ENCODE data around the gene TRIM7.

Gene TRIM7

DNA sequence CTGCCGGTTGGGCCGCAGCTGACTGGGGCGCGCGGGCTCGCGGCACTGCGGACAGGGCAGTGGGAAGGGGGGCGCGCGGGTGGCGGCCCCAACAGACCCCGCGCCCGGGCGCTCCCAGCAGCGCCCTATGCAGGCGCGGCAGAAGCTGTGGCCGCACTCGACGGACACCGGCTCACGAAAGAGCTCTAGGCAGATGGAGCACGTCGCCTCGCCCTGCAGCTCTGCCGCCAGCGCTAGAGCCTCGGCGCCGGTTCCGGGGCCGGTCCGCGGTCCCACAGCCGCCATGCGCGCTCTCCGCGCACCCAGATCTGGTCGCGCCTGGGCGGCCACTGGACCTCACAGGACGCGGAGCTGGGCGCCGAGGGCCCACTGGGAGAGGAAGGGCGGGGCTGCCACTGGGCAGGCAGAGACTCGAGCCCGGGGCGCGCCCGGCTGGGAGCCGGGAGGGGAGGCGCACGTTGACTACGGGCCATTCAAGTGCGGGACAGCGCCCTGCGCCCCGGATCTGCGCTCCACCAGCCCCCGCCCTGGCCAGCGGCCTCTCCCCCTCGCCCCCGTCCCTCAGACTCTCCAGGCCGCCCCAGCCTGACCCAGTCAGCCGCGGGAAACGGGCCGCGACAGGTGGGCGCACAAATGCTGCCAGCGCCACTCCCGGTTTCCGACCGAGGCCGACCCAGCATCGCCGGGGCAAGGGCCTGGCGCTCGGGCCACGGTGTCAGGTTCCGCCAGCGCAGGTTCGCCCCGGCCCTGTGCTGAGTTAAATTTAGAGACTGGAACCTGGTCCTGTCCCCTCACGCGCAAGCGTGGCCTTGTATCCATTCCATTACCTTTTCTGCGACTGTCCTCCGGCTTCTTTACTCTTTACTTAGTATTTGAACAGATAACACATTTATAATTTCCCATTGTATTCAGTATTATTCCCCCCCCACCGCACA lies at the start of gene TRIM7:
TRIM7 (minus strand) TSS at position 371 of the 935 bp plus-strand sequence; CDS start at position 285, 86 bp downstream.
- no peak for DNase-seq

DNA sequence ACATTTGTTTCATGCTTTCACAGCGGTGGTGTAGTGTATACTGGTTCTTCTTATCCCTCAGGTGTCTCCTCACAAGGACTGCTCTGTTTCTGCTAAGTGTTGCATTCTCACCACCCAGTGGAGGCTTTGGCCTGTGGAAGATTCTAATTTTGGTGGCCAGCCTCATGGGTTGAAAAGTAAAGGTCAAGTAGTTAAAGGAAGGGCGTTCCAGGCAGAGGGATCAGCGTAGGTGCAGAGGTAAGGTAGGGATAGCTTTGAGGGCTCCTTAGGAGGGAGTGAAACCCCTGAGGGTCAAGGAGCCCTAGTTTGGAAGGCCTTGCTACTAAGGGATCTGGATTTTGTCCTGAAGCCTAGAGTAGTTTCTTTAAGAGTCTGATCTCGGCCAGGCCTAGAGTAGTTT lies 43.3 kb upstream of the TRIM7 start:
- no peak for DNase-seq

DNA sequence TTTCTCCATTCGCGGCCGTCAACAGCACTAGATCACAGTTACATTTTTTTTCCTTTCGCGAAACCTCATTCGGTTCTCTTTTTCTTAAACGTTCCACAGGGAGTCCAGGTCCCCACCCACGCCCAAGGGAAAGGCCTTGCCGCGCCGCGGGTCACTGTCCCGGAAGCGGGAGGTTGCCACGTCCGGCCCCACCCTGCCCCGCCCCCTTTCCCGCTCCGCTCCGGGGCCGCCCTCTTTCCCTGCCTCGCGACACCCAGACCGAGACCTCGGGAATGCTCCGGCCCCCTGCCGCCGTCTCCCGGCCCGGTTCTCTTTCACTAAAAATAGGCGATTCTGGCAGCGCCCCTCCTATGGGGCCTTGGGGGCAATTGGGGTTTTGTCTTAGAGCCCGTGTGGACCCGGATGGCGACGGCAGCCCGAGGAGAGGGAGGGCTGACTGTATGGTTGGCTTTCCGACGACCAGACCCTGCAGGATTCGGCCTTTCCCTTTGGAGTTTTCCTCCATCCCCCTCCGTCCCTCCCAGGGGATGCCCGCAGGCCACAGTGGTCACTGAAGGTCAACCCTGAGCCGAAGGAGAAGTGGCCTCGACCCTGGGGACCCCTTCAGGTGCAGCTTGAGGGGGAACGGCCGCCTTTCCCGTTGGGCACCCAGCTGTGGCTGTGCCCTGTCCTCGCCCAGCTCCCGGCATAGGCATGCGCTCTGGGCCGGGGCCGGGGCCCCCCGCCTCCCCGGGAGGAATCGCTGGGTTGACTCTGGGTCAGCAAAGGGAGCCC lies 41.5 kb upstream of the TRIM7 start:
- DNase-seq: no peak

DNA sequence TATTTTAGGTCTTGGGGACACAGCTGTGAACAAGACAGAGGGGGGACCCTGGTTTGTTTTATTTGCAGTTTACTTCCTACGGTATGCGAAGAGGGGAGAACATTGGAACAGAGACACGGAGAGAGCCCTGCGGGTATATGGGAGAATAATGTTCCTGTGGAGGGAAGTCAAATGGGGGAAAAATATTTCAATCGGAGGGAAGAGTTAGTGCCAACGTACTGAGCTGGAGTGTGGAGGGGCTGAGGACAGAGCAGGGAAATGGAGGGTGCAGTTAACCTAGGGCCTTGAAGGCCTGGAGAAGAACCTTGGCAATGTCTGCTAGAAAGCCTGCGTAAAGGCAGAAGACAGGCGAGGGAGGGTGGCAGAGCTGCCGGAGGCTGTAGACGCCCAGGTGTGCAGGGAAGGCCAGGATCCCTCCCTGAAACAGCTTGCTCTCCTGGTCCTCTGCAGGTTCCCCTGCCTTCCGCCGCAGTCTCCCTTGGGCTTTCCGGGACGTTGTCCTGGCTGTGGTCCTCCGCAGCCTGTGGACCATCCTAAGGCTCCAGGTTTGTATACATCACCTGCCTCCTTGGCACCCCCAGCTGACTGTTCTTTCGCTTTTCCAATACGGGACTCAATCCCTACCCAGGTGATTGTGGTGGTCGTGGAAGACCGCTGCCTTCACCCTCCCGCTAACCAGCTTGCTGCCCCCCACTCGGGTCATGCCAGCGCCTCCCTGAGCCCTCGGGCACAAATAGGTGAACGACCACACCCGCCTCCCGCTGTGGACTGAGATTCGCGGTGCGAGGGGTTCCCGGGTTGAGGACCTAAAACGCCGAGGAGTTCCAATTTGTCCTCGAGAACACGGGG lies 40.7 kb upstream of the TRIM7 start:
- no peak for DNase-seq

DNA sequence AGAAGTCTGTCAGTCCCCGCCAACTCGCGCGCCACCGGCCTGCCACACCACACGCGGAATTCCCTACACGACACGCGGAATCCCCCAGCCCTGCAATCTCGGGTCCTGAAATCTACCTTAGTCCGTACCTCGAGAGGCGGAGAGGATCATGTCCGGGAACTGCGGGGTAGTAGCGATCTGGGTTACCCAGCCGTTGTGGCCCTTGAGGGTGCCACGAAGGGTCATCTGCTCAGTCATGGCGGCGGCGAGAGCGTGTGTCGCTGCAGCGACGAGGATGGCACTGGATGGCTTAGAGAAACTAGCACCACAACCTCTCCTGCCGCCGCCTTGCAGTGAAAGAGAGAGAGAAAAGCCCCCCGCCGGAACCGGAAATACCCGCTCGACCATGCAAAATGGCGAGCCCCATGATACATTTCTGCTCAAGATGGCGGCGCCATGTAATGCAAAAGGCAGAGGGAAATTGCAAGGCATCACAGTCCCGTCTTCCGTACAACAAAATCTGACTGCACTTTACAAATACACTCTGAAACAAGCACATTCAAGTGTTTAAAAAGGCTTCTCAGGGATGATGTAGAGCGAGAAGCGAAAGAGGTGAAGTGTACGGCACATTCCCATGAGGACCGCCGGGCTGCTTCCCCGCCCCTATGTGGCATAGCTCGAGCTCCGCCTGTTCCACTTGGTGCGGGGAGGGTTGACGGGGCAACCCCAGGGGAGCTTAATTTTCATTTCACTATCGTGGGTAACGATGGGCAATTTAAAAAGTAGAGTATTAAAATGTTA lies 38.8 kb upstream of the TRIM7 start, which contains the start of gene RACK1:
RACK1 (minus strand) TSS at position 343 of the 780 bp plus-strand sequence; CDS start at position 237, 106 bp downstream.
- DNase-seq: no peak

DNA sequence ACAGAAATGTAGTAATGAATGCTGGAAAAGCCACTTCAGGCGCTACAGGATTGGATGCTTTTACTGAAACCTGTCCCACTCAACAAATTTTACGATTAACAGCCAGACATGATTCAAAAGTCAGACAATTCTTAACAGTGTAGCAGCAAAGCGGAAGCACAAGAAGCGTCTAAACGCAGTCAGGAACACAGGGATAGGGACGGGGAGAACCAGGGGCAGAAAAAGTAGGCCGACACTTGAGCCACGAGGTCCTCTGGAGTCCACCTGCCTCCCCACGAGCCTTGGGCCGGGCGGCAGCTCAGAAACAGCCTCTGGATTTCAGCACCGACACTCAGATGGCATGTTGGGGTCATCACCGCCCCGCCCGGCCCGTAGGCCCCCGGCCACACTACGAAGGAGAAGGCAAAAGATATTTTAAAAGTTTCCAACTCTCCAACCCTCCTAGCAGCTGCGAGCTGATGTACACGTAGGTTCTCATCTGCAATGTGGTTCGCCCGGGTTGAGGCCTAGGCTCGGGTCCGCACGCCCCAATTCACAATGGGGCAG lies 38.1 kb upstream of the TRIM7 start:
- DNase-seq: no peak

DNA sequence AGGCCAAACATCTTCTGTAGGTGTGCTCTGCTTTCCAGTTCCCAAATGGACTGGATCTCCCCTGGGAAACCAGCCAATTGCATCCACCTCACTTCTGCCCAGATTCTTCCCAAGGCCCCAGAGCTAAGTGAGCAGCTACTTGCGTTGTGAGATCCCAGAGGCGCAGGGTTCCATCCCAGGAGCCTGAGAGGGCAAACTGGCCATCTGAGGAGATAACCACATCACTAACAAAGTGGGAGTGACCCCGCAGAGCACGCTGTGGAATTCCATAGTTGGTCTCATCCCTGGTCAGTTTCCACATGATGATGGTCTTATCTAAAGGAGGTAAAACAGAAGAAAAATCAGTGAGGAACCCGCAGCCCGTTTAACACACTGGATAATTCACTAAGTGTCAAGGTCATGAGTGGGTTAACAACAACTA lies 37.0 kb upstream of the TRIM7 start:
- DNase-seq: no peak

DNA sequence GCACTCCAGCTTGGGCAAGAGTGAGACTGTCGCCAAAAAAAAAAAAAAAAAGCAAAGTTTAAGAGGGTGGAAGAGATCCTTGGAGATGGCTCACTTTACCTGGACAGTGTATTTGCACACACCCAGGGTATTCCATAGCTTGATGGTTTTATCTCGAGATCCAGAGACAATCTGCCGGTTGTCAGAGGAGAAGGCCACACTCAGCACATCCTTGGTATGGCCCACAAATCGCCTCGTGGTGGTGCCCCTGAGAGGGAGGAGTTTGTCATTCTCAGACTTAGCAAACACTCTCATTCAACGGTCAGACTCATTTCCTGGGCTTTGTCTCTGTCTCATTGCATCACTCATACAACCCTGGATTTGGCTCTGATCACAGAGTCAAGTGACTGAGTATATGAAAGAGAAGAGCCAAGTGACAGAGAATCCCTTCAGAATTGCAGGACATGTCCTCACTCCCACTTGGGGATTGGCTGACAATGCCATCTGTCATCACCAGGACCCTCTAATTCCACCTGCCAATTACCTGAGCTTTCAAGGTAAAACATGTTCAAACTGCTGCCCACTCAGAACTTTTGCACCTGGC lies 36.5 kb upstream of the TRIM7 start:
- no peak for DNase-seq

DNA sequence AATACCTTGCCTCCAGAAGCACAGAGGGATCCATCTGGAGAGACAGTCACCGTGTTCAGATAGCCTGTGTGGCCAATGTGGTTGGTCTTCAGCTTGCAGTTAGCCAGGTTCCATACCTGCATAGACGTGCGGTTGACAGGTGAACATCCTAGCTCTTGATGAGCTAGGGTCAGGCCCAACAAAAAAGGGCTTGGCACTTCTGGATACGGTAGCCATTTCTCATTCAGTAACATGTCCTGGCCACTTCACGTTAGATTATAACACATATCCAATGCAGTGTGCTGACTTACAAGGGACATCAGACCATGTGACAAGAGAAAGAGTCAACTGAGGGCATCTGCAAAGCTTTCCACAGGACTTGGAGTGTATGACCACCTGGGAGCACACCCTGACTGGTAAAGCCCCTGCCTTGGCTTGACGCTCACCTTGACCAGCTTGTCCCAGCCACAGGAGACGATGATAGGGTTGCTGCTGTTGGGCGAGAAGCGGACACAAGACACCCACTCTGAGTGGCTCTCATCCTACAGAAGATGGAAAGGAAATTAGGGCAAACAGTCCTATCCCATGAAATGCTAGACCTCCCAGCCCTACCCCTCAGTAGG lies 34.2 kb upstream of the TRIM7 start:
- DNase-seq: no peak

DNA sequence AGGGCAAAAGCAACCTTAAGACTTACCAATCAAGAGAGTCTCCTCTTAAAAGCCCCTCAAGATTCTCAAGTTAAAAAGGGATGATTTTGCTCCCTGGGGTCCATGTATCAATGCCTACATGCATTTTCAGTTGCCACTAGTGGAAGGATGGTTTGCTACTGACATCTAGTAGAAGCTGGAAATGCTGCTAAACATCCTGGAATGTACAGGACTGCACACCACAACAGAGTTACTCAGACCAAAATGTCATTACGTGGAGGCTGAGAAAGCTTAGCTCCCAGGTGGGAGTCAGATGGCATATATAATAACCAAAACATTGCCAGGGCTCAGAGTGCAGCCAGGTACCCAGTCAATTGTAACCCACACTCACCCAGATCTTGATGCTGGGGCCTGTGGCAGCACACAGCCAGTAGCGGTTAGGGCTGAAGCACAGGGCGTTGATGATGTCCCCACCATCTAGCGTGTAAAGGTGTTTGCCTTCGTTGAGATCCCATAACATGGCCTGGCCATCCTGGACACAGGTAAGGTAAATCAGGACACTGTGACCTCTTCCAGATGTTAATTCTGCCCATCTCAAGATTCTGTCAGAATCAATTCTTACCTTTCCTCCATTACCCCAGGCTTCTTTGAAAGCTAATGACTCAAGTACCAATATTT lies 32.9 kb upstream of the TRIM7 start:
- no peak for DNase-seq

DNA sequence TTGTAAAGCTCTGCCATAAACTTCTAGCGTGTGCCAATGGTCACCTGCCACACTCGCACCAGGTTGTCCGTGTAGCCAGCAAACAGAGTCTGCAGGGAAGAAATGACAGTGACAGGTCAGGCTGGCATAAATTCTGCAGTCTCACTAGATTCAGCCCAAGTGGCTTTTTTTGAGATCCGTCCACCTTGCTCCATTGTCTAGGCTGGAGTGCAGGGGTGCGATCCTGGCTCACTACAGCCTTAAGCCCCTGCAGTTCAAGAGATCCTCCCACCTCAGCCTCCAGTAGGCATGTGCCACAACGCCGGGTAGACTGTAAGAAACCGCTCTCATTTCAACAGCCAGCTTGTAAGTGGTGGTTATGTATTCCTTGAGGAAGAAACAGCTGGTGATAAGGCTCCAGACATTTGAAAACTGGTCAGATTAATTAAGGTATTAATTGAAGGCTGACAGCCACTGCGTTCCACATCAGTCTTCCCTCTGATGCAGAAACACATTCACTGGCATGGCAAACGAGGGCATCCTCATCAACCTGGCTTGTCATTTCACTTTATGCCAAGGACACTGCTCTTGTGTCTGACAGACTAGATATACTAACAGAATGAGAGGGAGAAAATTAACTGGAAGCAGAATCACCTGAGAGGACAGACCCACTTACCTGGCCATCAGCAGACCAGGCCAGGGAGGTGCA lies 32.1 kb upstream of the TRIM7 start:
- DNase-seq: no peak

DNA sequence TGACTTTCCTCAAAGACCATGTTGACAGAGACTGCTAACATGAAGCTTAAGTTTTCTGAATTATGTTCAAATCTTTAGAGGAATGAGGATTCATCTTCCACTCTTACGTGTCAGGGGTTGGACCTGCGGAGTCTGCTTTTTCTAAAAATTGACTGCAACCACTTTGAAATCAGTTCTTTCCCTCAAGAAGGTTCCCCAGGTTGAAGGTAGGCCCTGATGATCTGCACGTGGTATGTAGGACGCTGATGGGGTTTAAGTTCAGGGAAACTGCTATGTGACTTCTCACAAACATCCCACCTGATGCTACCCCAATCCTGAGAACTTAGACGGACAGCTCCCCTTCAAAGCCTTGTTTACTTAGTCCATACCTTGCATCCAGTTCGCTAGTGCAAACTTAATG lies 31.5 kb upstream of the TRIM7 start:
- DNase-seq: no peak

DNA sequence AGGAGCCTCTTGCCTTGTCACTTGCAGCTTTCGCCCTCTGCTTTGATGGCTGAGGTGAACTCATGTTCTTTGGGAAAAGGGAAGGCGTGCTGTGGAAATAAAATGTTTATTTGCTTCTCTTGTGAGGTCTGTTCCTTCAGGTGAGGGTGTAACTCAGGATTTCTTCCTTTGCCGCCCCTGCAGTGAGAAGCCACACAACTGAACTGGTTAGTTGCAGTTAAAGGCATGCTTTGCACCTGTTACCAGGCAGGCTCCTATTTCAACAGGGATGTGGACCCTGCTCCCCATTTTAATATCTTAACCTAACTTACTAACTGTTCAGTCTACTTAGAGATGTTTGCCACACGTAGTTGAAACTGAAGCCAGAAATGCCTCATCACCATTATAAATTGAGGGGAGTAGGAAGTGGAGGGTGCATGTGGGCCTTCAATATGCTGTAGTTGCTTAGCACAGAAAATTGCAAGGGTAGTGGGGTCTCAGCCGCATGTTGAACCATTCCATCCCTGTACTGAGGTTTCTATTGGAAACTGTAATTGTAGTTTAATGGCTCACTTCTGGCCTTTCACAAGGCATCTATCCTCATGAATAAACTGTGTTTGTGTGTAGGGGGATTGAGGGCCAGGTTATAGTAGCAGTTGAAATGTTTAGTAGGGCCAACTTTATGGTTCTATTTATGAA lies 30.8 kb upstream of the TRIM7 start:
- DNase-seq: no peak

DNA sequence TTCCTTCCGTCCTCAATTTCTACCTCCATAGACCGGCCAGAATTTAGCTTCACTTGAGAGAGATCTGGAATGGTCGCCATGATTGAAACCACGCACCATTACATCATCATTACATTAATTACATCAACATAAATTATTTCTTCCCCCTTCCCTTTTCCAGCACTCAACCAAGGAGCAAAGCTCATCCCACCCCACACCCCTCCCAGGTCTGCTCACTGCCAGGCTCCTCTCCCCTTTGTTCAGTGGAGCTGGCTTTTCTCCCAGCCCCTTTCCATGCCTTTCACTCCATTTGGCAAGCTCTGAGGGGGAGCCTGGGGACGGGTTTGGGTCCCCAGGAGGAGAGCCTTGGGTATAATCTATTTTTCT lies 30.3 kb upstream of the TRIM7 start:
- DNase-seq: no peak

DNA sequence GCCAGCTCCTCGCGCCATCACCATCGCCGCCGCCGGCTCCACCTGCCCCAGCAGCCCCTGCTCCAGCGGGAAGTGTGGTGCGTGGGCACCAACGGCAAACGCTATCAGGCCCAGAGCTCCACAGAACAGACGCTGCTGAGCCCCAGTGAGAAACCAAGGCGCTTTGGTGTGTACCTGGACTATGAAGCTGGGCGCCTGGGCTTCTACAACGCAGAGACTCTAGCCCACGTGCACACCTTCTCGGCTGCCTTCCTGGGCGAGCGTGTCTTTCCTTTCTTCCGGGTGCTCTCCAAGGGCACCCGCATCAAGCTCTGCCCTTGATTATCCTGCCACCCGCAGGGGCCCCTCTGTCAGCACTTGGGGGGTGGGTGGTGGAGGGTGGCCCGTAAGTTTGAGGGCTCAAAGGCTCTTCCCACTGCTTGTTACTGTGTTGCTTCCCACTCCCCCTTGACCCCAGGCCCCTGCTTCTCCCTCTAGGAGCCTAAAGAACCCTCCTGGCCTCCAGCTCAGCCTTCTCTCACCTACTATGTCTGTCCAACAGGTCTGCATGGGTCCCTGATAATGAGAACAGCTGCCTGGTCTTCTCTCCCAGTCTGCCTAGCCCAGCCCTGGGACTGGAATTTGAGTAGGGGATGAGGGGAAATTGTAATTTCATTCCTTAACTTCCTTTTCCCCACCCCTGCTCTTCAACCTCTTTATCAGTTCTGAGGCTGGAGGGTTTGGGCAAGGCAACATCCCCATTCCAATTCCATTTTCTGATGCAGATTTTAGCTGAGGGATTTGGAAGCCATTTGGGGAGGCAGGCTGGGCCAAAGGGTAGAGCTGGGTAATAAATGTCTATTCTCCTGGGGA lies 29.7 kb upstream of the TRIM7 start:
- DNase-seq: no peak

DNA sequence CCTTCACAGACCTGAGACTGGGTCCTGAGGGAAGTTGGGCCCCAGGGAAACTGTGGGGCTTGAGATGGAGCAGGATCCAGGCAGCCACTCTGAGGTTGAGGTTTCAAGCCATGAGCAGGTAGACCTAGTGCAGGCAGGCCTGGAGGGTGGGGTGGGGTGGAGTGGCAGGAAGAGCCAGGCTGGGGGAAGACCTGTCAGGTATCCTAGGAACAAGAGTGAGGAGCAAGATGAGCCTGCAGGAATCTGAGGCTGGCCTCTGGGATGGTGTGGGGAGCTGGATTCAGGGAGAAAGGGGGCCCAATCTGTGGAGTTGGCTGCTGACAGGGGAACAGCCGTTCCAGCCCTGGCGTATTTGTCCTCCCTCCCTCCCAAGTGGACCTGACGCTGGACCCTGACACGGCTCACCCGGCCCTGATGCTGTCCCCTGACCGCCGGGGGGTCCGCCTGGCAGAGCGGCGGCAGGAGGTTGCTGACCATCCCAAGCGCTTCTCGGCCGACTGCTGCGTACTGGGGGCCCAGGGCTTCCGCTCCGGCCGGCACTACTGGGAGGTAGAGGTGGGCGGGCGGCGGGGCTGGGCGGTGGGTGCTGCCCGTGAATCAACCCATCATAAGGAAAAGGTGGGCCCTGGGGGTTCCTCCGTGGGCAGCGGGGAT lies 28.9 kb upstream of the TRIM7 start:
- no peak for DNase-seq

DNA sequence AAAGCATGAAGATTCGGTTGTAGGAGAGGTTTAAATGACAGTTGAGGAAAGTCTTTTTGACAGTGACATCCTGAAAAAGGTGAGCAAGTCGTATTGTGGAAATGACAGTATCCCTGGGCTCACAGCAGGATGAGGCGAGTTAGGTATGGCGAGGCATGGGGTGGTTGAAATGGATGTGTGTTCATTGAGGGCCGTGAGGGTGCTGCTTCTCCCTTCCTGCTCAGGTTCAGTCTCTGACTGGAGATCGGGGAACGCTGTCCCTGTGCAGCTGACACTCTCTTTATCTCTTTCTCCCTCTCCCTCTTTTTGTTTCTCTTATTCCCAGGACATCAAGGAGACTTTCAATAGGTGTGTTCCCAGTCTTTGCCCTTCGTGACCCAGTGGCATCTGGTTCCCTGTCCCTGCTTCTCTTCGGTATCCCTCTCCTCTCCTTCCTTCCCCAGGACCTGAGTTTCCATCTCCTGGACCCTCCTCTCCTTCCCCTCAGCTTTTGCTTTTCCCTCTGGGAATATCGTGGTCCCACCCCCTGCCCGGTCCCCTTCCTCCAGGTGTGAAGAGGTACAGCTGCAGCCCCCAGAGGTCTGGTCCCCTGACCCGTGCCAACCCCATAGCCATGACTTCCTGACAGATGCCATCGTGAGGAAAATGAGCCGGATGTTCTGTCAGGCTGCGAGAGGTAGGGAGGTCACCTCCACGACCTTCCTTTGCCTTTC lies 28.2 kb upstream of the TRIM7 start:
- no peak for DNase-seq
